ENCODE results near the gene NPTN. TPM values are rescaled to one million over a fixed set of nuclear protein-coding genes. Genes with fewer than 3 reads are reported as not detected.

Gene NPTN
- total RNA-seq, 3 donors from 2014 or later (not counting 1 experiment from before 2014, with no cell fraction given), result 37.9 to 46.9 (median 46.4) TPM

DNA sequence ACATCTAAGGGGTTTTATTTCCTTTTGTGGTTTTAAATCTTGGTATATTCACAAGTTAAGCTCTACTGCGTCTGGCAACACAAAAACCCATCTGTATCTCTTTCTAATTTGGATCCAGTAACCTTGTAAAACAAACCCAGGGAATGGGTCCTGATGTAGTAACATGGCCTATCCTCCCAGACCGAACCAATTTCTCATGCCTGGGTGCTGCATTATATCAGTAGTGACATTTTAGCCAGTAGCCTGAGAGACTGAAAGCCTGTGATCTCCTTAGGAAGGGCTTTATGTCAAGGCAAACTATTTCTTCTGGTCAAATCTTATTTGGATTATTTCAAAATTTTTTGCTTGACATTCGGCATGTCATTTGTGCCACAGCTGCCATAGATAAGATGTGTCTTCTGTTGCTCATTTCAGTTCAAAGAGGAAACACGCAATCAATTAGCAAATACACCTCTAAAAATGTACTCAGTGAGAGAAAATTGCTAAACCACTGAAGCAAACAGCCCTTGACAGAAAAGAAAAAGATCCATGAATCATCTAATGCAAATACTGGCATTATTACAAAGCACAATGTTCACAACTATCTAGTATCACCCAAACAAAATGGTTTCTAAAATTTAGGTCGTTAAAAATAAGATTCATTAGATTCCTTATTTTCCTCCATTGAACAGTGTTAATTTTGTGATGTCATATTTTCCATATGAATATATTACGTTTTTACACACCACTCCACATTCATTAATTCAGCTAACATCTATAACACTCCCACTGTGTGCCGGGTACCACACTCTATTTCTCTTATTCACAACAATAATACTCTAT is 4.0 kb downstream of the NPTN start:
- ATAC-seq (no peak), DNase-seq (no peak)
- Mint-ChIP-seq H3K27me3 (ENCODE audit: low read depth in 2 of 2) (no peaks in the 10 kb centered on the region), H3K27ac (no peak overlapping the region), H3K4me3 (no peak overlapping the region), H3K36me3 (no peaks in the 10 kb centered on the region), H3K9me3 (no peaks in the 10 kb centered on the region), H3K4me1 (peaks cover 49 to 54% of the 10 kb centered on the region in 2 donors)
- H3K4me3 ChIP-seq (ENCODE audit: low read length), result no peak overlapping the region
- H3K27ac ChIP-seq (ENCODE audit: low read length), result no peak overlapping the region
- no peaks in the 10 kb centered on the region for H3K27me3 ChIP-seq (ENCODE audit: control insufficient read depth, insufficient read depth, low read length)
- H3K4me1 ChIP-seq (ENCODE audit: control insufficient read depth, insufficient read depth, low read length), result peaks cover 18% of the 10 kb centered on the region
- H3K36me3 ChIP-seq (ENCODE audit: control insufficient read depth, insufficient read depth, low read length), result no peaks in the 10 kb centered on the region
- no peak for TF ChIP-seq CTCF (IDR thresholded peaks at IDR 0.05)
- 80% methylated on average over 6 of the region's 7 CpGs for WGBS (ENCODE audit: insufficient coverage)
- intact Hi-C loops (cut with micrococcal nuclease), result no loop called here
- no peaks in the 10 kb centered on the region for H3K9me3 ChIP-seq (ENCODE audit: control insufficient read depth, insufficient read depth, low read length)

- Mint-ChIP-seq H3K9me3 (no peaks in the 10 kb centered on the region), H3K4me1 (peaks cover 41 to 50% of the 10 kb centered on the region in 2 donors), H3K27ac (no peak overlapping the region), H3K27me3 (ENCODE audit: low read depth in 2 of 2) (no peaks in the 10 kb centered on the region), H3K36me3 (no peaks in the 10 kb centered on the region), H3K4me3 (no peak overlapping the region)
- DNase-seq, result no peak
- no peaks in the 10 kb centered on the region for H3K27me3 ChIP-seq (ENCODE audit: control insufficient read depth, insufficient read depth, low read length)
- H3K4me1 ChIP-seq (ENCODE audit: control insufficient read depth, insufficient read depth, low read length), result peaks cover 10% of the 10 kb centered on the region
- H3K4me3 ChIP-seq (ENCODE audit: low read length), result no peak overlapping the region
- no peak for TF ChIP-seq CTCF (IDR thresholded peaks at IDR 0.05)
- H3K36me3 ChIP-seq (ENCODE audit: control insufficient read depth, insufficient read depth, low read length), result no peaks in the 10 kb centered on the region
- intact Hi-C loops (cut with micrococcal nuclease), result no loop called here
- no peak overlapping the region for H3K27ac ChIP-seq (ENCODE audit: low read length)
- ATAC-seq, result no peak
- WGBS (ENCODE audit: insufficient coverage), result 98% methylated on average over 2 of the region's 2 CpGs
- no peaks in the 10 kb centered on the region for H3K9me3 ChIP-seq (ENCODE audit: control insufficient read depth, insufficient read depth, low read length)
Observed at GRCh38 chr15:73628102-73628501, 5.1 kb downstream of the NPTN start.

DNA sequence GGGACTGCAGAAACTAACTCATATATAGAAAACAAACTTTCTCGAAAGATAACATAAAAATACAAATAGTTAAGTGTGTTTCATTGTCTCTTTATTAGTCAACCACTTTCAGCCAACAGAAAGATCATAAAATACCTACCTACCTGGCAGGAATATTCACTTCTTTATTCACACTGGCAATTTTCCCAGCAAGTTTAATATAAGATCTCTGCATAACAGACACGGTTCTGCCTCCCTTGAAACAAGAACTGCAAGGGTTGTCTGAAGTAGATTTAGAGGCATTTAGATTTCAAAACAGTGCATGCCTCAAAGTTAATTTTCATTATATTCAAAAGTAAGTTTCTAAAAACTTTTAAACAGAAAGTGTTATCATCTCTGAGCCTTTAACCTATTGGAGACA is 7.1 kb downstream of the NPTN start:
- Mint-ChIP-seq H3K36me3 (no peaks in the 10 kb centered on the region), H3K9me3 (no peaks in the 10 kb centered on the region), H3K27me3 (ENCODE audit: low read depth in 2 of 2) (no peaks in the 10 kb centered on the region), H3K4me1 (peaks cover 33 to 36% of the 10 kb centered on the region in 2 donors), H3K4me3 (no peak overlapping the region), H3K27ac (no peak overlapping the region)
- Histone ChIP-seq H3K36me3 (ENCODE audit: control insufficient read depth, insufficient read depth, low read length) (no peaks in the 10 kb centered on the region), H3K4me3 (ENCODE audit: low read length) (no peak overlapping the region), H3K27me3 (ENCODE audit: control insufficient read depth, insufficient read depth, low read length) (no peaks in the 10 kb centered on the region), H3K27ac (ENCODE audit: low read length) (no peak overlapping the region), H3K9me3 (ENCODE audit: control insufficient read depth, insufficient read depth, low read length) (no peaks in the 10 kb centered on the region), H3K4me1 (ENCODE audit: control insufficient read depth, insufficient read depth, low read length) (no peaks in the 10 kb centered on the region)
- ATAC-seq (no peak), DNase-seq (no peak)
- WGBS (ENCODE audit: insufficient coverage), result 86% methylated on average over 1 of the region's 2 CpGs
- intact Hi-C loops (cut with micrococcal nuclease), result no loop called here
- TF ChIP-seq CTCF (IDR thresholded peaks at IDR 0.05), result no peak

- no peaks in the 10 kb centered on the region for H3K36me3 Mint-ChIP-seq
- 73% methylated on average over 1 of the region's 1 CpG for WGBS (ENCODE audit: insufficient coverage)
- H3K27me3 Mint-ChIP-seq (ENCODE audit: low read depth in 2 of 2), result no peaks in the 10 kb centered on the region
- Histone ChIP-seq H3K27ac (ENCODE audit: low read length) (no peak overlapping the region), H3K27me3 (ENCODE audit: control insufficient read depth, insufficient read depth, low read length) (no peaks in the 10 kb centered on the region), H3K4me3 (ENCODE audit: low read length) (no peak overlapping the region), H3K36me3 (ENCODE audit: control insufficient read depth, insufficient read depth, low read length) (no peaks in the 10 kb centered on the region), H3K9me3 (ENCODE audit: control insufficient read depth, insufficient read depth, low read length) (no peaks in the 10 kb centered on the region), H3K4me1 (ENCODE audit: control insufficient read depth, insufficient read depth, low read length) (no peaks in the 10 kb centered on the region)
- H3K4me1 Mint-ChIP-seq, result peaks cover 25 to 28% of the 10 kb centered on the region in 2 donors
- H3K9me3 Mint-ChIP-seq, result no peaks in the 10 kb centered on the region
- no peak overlapping the region for H3K27ac Mint-ChIP-seq
- no peak for TF ChIP-seq CTCF (IDR thresholded peaks at IDR 0.05)
- H3K4me3 Mint-ChIP-seq, result no peak overlapping the region
- DNase-seq, result no peak
- ATAC-seq, result no peak
- intact Hi-C loops (cut with micrococcal nuclease), result no loop called here
Observed at GRCh38 chr15:73624530-73624929, 8.7 kb downstream of the NPTN start.
